PC-3 (cell line): Measurements from ENCODE around the gene KHDC1L.
"Not testable (repeated sequence)": the region's sequence is repeated elsewhere in the genome, so short reads cannot be mapped to it uniquely, and the experiment has no call there.

ENCODE experiments used
- EZH2 ChIP-seq: fragments of 300-600 bp; sonication (generic); IDR thresholded peaks from one replicate; pipeline ENCODE4 v1.6.1; 2017; ENCODE audit warnings: antibody characterized with exemption, mild to moderate bottlenecking, low read length; ENCODE audit not compliant: unreplicated experiment
- TF ChIP-seq, protein P1 (sequence below): fragments of 300-600 bp; sonication (generic); conservative IDR thresholded peaks from 2 replicates; pipeline ENCODE4 v1.5.1; 2017; ENCODE audit warnings: antibody characterized with exemption, low read depth, mild to moderate bottlenecking, low read length

DNA sequence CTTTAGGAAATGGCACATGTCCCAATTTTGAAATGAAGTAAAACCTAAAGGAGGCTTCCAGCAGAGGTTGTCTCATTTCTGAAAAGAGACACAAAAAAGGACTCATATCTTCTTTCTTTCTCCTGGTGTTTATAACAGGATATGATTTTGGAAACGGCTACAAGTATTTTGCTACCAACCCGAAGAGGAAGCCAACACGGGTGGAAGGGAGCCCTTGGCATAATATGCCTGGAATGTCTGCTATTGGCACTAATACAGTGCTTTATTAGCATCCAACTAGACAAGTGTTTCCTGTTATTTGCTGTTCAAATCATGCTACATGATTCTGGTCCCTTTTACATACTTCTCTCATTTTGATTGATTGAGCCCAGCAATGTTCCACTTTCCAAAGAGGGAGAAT lies 8.7 kb upstream of the KHDC1L start:
- TF ChIP-seq, protein P1, sequence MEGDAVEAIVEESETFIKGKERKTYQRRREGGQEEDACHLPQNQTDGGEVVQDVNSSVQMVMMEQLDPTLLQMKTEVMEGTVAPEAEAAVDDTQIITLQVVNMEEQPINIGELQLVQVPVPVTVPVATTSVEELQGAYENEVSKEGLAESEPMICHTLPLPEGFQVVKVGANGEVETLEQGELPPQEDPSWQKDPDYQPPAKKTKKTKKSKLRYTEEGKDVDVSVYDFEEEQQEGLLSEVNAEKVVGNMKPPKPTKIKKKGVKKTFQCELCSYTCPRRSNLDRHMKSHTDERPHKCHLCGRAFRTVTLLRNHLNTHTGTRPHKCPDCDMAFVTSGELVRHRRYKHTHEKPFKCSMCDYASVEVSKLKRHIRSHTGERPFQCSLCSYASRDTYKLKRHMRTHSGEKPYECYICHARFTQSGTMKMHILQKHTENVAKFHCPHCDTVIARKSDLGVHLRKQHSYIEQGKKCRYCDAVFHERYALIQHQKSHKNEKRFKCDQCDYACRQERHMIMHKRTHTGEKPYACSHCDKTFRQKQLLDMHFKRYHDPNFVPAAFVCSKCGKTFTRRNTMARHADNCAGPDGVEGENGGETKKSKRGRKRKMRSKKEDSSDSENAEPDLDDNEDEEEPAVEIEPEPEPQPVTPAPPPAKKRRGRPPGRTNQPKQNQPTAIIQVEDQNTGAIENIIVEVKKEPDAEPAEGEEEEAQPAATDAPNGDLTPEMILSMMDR: not testable (repeated sequence)
- TF ChIP-seq EZH2: not testable (repeated sequence)
